ENCODE measurements around the gene RHEB. TPM values are rescaled to one million over a fixed set of nuclear protein-coding genes. Genes with fewer than 3 reads are reported as not detected.

RHEB gene
- total and polyA plus RNA-seq, 2 experiments from 2014 or later, result 127 to 157 TPM

GRCh38 chr7:151487228-151487627 is 32.5 kb downstream of the RHEB start:
- Histone ChIP-seq H3K27me3 (no peaks in the 10 kb centered on the region), H3K4me1 (ENCODE audit: low read depth) (no peaks in the 10 kb centered on the region), H3K27ac (no peak overlapping the region), H3K9me3 (ENCODE audit: low read depth) (no peaks in the 10 kb centered on the region), H3K36me3 (peaks cover 27% of the 10 kb centered on the region), H3K4me3 (no peak overlapping the region)
- TF ChIP-seq CTCF (IDR thresholded peaks at IDR 0.05; ENCODE audit: low read depth, low read length), result no peak
- DNase-seq (ENCODE audit: low read depth in 1 of 2, low spot score in 1 of 2), result no peak

- H3K27ac ChIP-seq, result no peak overlapping the region
- TF ChIP-seq CTCF (IDR thresholded peaks at IDR 0.05; ENCODE audit: low read depth, low read length), result no peak
- H3K4me1 ChIP-seq (ENCODE audit: low read depth), result no peaks in the 10 kb centered on the region
- no peaks in the 10 kb centered on the region for H3K9me3 ChIP-seq (ENCODE audit: low read depth)
- H3K36me3 ChIP-seq, result peaks cover 31% of the 10 kb centered on the region
- no peaks in the 10 kb centered on the region for H3K27me3 ChIP-seq
- H3K4me3 ChIP-seq, result no peak overlapping the region
- no peak for DNase-seq (ENCODE audit: low read depth in 1 of 2, low spot score in 1 of 2)
Observed at GRCh38 chr7:151486074-151486473, 33.6 kb downstream of the RHEB start.

GRCh38 chr7:151484971-151485707 is 34.6 kb downstream of the RHEB start:
- DNase-seq (ENCODE audit: low read depth in 1 of 2, low spot score in 1 of 2), result peak in 1 of 2 donors; percentile 77
- no peak overlapping the region for H3K27ac ChIP-seq
- H3K9me3 ChIP-seq (ENCODE audit: low read depth), result no peaks in the 10 kb centered on the region
- H3K36me3 ChIP-seq, result peaks cover 31% of the 10 kb centered on the region
- no peak overlapping the region for H3K4me3 ChIP-seq
- no peaks in the 10 kb centered on the region for H3K27me3 ChIP-seq
- H3K4me1 ChIP-seq (ENCODE audit: low read depth), result no peaks in the 10 kb centered on the region
- TF ChIP-seq CTCF (IDR thresholded peaks at IDR 0.05; ENCODE audit: low read depth, low read length), result no peak

- TF ChIP-seq CTCF (IDR thresholded peaks at IDR 0.05; ENCODE audit: low read depth, low read length), result no peak
- Histone ChIP-seq H3K36me3 (peaks cover 20% of the 10 kb centered on the region), H3K4me1 (ENCODE audit: low read depth) (no peaks in the 10 kb centered on the region), H3K4me3 (no peak overlapping the region), H3K27ac (no peak overlapping the region), H3K9me3 (ENCODE audit: low read depth) (no peaks in the 10 kb centered on the region), H3K27me3 (no peaks in the 10 kb centered on the region)
- no peak for DNase-seq (ENCODE audit: low read depth in 1 of 2, low spot score in 1 of 2)
Observed at GRCh38 chr7:151483711-151483983, 36.0 kb downstream of the RHEB start.

GRCh38 chr7:151482883-151483710 is 36.6 kb downstream of the RHEB start:
- no peak for DNase-seq (ENCODE audit: low read depth in 1 of 2, low spot score in 1 of 2)
- H3K36me3 ChIP-seq, result peaks cover 15% of the 10 kb centered on the region
- TF ChIP-seq CTCF (IDR thresholded peaks at IDR 0.05; ENCODE audit: low read depth, low read length), result no peak
- no peak overlapping the region for H3K4me3 ChIP-seq
- H3K27me3 ChIP-seq, result no peaks in the 10 kb centered on the region
- no peaks in the 10 kb centered on the region for H3K9me3 ChIP-seq (ENCODE audit: low read depth)
- H3K27ac ChIP-seq, result peak overlapping the region; percentile 79
- H3K4me1 ChIP-seq (ENCODE audit: low read depth), result no peaks in the 10 kb centered on the region
